ENCODE measurements around the gene CDK15. TPM values are rescaled to one million over a fixed set of nuclear protein-coding genes. Genes with fewer than 3 reads are reported as not detected.

The CDK15 gene
- polyA plus RNA-seq, 1 donor from 2014 or later, result not detected

DNA sequence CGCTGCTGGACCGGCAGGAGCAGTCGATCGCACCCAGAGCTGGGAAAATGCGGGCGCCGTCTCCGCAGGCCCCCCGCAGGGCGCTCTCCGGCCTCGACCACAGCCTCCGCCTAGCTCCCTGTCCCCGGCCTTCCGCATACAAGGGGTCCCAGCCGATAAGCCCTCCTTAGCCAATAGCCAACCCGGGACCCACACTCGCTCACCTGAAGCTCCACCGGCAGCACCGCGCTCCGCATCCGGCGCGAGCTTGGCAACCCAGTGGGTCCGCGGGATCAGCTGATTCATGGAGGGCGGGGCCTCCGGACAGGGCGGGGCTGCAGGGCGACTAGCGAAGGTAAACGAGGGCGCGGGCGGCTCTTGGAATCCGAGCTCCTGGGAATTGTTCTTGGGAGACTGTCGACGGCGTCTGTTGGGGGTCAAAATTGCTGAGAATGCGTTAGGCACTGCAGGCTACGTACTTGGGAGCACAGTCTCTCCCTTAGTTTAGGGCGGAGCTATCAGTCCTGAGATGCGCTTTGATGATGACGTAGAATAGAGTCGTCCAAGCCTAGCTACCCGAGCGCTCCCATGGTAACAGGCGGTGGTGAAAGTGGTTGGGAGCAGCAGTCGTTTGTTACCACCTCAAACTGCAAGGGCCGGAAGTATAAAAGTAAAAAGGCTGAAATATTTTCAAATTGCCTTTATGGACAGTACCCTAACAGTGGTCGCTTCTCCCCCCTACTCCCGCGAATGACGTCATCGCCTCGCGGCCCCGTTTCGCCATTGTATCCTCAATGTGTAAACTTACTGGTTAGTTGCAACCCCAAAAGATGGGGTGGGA lies 25.5 kb upstream of the CDK15 start, which contains the start of gene ALS2:
Gene ALS2 (minus strand): TSS at position 260 of the 820 bp plus-strand sequence. CDS start 12,048 bp downstream, outside the sequence.
- Mint-ChIP-seq H3K27me3 (peaks cover 8% of the 10 kb centered on the region), H3K4me3 (peak within 1 kb of the TSS; percentile 90 to 99 (median 97))

DNA sequence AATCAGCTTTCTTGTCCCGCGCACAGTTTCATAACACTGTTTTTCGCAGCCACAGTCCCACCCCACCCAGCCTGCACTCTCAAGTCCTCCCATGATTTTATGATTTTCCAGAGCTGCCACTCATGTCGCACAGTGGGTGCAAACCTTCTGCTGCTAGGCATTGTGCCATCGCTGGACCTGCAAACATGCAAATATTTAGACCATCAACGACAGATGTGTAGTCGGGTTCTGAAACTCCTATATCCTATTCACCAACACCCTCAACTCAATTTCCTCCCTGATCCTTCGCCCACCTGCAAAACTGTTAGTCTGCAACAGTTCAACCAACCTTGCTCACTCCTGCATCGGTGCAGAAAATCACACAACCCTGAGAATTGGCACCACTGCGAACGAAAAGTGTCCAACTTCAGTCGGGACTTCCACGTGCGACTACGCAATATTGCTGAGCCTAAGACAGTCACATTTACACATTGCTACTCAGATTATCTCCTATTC lies 24.7 kb upstream of the CDK15 start:
- Mint-ChIP-seq H3K4me3 (peak overlapping the region; percentile 90 to 99 (median 97)), H3K27ac (peak overlapping the region in 2 of 3 donors; percentile 70 to 99), H3K36me3 (no peaks in the 10 kb centered on the region), H3K4me1 (peaks cover 6 to 15% (median 9%) of the 10 kb centered on the region in 3 donors), H3K27me3 (peaks cover 8% of the 10 kb centered on the region), H3K9me3 (no peaks in the 10 kb centered on the region)

More for the DNA sequence above, 25.5 kb upstream of the CDK15 start, which contains the start of gene ALS2:
- peak within 1 kb of the TSS; percentile 70 to 99 (median 92) for H3K27ac Mint-ChIP-seq
- H3K36me3 Mint-ChIP-seq, result no peaks in the 10 kb centered on the region
- H3K9me3 Mint-ChIP-seq, result no peaks in the 10 kb centered on the region
- peaks cover 6 to 15% (median 9%) of the 10 kb centered on the region in 3 donors for H3K4me1 Mint-ChIP-seq

DNA sequence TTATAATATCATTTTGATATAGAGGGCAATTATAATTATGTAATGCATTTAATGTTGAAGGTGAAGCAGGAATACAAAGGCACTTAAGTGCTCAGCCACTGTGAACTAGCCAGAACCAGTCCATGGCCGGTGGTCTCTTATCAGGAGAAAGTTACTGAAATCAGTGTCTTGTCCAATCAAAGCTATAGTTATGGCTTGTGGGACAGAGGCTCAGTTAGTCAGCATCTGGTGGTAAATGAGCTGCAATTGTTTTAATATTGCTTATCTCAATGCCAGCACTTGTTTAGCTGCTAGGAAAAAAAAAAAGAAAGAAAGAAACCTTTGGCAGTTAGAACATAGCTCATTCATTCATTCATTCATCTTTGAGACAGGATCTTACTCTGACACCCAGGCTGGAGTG lies 21.8 kb upstream of the CDK15 start:
- H3K27me3 Mint-ChIP-seq, result peaks cover 12% of the 10 kb centered on the region
- no peaks in the 10 kb centered on the region for H3K9me3 Mint-ChIP-seq
- peaks cover 6 to 14% (median 9%) of the 10 kb centered on the region in 3 donors for H3K4me1 Mint-ChIP-seq
- H3K27ac Mint-ChIP-seq, result peak overlapping the region in 1 of 3 donors; percentile 25
- H3K4me3 Mint-ChIP-seq, result no peak overlapping the region
- H3K36me3 Mint-ChIP-seq, result peaks cover 2% of the 10 kb centered on the region

DNA sequence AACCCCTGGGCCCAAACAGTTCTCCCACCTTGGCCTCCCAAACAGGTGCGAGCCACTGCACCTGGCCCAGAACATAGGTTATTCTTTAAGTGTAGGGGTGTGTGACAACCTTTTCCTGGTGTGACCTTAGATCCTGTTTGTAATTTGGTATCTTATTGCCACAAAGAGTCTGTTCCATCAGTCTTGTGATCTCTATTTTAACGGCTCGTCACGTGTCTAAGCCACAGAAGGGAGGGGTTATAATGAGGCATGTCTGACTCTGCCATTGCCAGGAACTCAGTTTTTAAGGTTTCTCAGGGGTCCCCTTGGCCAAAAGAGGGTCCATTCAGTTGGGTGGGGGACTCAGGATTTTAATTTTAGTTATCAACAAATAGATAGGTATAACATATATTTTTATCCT lies 21.2 kb upstream of the CDK15 start:
- no peak overlapping the region for H3K27ac Mint-ChIP-seq
- H3K9me3 Mint-ChIP-seq, result no peaks in the 10 kb centered on the region
- peaks cover 2% of the 10 kb centered on the region for H3K36me3 Mint-ChIP-seq
- H3K4me3 Mint-ChIP-seq, result no peak overlapping the region
- peaks cover 12% of the 10 kb centered on the region for H3K27me3 Mint-ChIP-seq
- H3K4me1 Mint-ChIP-seq, result peaks cover 1 to 8% (median 4%) of the 10 kb centered on the region in 3 donors

DNA sequence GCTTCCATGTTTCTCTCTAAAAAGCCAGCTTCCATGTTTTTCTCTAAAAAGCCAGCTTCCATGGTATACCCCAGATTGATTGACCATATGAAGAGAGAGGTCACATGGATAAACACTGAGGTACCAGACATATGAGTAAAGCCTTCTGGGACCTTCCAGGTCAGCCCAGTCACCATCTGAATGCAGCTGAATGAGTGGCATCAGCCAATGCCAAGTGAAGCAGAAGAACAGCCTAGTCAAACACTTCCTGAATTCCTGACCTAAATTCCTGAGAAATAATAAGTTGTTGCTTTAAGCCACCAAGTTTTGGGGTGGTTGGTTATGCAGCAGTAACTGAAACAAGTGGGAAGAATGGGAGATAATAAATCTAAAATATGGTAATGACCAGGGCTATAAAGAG lies 19.9 kb upstream of the CDK15 start:
- H3K36me3 Mint-ChIP-seq, result peaks cover 2% of the 10 kb centered on the region
- H3K4me1 Mint-ChIP-seq, result peaks cover 0 to 5% (median 0%) of the 10 kb centered on the region in 3 donors
- H3K4me3 Mint-ChIP-seq, result no peak overlapping the region
- H3K27me3 Mint-ChIP-seq, result peaks cover 12% of the 10 kb centered on the region
- H3K9me3 Mint-ChIP-seq, result no peaks in the 10 kb centered on the region
- no peak overlapping the region for H3K27ac Mint-ChIP-seq

DNA sequence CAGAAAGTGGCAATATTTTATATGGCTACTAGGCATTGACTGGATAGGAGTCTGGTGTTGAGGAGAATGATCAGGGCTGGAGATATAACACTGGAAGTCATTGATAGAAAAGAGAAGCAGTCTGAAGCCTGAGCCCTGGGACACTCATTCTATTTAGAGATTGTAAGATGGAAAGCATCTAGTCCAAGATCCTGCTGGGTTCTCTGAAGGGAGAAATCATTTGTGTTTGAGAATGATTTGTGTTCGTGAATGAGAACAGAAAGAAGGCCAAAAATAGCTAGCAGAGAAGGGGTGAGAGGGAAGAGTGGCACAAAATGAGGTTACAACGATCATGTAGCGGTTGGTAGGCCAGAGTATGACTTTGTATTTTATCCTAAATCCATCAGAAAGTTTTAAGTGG lies 18.0 kb upstream of the CDK15 start:
- Mint-ChIP-seq H3K27ac (no peak overlapping the region), H3K27me3 (peaks cover 12% of the 10 kb centered on the region), H3K4me1 (no peaks in the 10 kb centered on the region), H3K4me3 (no peak overlapping the region), H3K36me3 (peaks cover 3% of the 10 kb centered on the region), H3K9me3 (no peaks in the 10 kb centered on the region)

DNA sequence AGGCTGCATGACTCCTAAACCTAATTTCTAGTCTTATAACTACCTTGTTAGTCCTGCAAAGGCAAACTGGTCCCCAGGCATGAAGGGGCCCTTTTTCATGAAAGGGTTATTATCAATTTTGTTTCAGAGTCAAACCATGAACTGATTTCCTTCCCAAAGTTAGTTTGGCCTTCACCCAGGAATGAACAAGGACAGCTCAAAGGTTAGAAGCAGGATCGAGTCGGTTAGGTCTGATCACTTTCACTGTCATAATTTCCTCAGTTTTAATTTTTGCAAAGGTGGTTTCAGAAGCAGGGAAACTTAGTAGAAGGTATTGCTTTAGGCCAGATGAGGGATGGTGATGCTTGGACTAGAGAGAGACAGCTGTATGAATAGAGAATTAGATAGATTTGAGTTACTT lies 16.9 kb upstream of the CDK15 start:
- peaks cover 9% of the 10 kb centered on the region for H3K27me3 Mint-ChIP-seq
- no peaks in the 10 kb centered on the region for H3K9me3 Mint-ChIP-seq
- no peak overlapping the region for H3K4me3 Mint-ChIP-seq
- peaks cover 3% of the 10 kb centered on the region for H3K36me3 Mint-ChIP-seq
- H3K27ac Mint-ChIP-seq, result no peak overlapping the region
- no peaks in the 10 kb centered on the region for H3K4me1 Mint-ChIP-seq

DNA sequence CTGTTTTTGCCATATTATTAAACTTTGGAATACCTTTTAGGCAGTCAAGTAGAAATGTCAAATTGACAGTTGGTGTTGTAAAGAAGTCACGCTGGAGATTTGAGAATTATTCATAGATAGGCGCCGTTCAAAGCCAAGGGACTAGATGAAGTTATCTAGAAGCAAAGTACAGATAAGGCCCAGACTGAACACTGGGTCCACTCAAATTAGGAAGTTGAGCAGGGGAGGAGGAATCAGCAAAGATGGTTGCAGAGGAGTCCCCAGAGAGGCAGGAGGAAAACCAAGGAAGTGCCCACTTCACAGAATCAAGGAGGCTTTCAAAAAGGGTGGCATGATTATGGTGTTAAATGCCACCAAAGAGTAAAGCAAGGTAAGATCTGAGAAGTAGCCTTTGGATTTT lies 16.0 kb upstream of the CDK15 start:
- Mint-ChIP-seq H3K4me3 (no peak overlapping the region), H3K9me3 (no peaks in the 10 kb centered on the region), H3K36me3 (peaks cover 3% of the 10 kb centered on the region), H3K4me1 (no peaks in the 10 kb centered on the region), H3K27ac (no peak overlapping the region), H3K27me3 (peaks cover 9% of the 10 kb centered on the region)

DNA sequence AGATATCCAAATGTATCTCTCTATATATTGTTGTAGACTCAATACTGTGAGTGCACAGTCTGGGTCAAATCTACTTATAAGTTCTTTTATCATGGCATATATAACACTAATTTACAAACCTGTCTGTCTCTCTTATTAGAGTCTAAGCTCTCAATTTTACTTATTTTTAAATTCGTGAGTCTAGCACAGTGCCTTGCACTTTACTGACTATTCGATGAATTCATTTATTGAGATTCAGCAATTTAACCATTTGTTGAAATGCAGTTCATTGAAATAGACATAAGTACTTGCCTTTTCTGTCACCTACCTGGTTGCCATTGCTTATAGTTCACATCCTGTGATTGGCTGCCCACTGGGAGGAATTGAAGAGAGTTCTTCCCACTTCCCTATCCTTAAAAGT lies 15.3 kb upstream of the CDK15 start:
- peaks cover 9% of the 10 kb centered on the region for H3K27me3 Mint-ChIP-seq
- no peaks in the 10 kb centered on the region for H3K9me3 Mint-ChIP-seq
- no peak overlapping the region for H3K27ac Mint-ChIP-seq
- no peak overlapping the region for H3K4me3 Mint-ChIP-seq
- peaks cover 3% of the 10 kb centered on the region for H3K36me3 Mint-ChIP-seq
- peaks cover 0 to 3% (median 0%) of the 10 kb centered on the region in 3 donors for H3K4me1 Mint-ChIP-seq

DNA sequence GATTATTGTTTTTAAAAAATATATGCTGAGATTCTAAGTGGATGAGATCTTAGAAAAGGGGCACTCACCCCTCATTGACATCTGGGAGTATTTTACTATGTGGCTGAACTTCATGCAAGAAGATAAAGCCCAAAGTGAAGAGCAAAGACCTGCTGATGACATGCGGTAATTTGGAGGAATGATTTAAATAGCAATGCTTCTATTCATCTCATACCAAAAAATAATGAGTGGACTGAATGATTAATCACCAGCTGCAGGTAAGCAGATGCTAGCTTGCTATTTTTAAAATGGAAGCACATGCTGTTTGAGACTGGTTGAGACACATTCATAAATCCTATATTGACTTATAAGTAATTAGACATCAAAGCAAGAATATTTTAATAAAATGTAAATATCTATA lies 12.7 kb upstream of the CDK15 start:
- no peak overlapping the region for H3K4me3 Mint-ChIP-seq
- H3K27me3 Mint-ChIP-seq, result peaks cover 4% of the 10 kb centered on the region
- H3K4me1 Mint-ChIP-seq, result peaks cover 0 to 3% (median 0%) of the 10 kb centered on the region in 3 donors
- H3K36me3 Mint-ChIP-seq, result peaks cover 1% of the 10 kb centered on the region
- no peaks in the 10 kb centered on the region for H3K9me3 Mint-ChIP-seq
- H3K27ac Mint-ChIP-seq, result no peak overlapping the region

DNA sequence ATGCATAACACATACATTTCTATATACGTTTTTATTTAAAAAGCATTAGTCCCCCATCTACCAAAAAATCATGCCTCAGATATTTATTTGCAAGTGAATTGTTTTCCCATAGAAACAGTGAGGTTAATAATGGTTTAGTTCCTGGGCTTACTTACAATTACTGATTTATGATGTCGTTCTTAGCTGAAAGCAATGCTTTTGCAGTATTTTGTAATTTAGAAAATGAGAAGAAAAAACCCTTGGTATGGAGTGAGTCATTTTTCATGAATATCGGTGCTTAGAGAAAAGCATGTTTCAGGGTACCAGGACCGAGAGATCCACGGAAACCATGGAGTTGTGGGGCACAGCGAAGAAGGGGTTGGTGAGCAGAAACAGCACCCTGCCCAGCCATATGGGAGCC lies 12.0 kb upstream of the CDK15 start:
- no peak overlapping the region for H3K27ac Mint-ChIP-seq
- H3K9me3 Mint-ChIP-seq, result no peaks in the 10 kb centered on the region
- peaks cover 4% of the 10 kb centered on the region for H3K27me3 Mint-ChIP-seq
- peaks cover 0 to 3% (median 0%) of the 10 kb centered on the region in 3 donors for H3K4me1 Mint-ChIP-seq
- H3K4me3 Mint-ChIP-seq, result no peak overlapping the region
- peaks cover 1% of the 10 kb centered on the region for H3K36me3 Mint-ChIP-seq

DNA sequence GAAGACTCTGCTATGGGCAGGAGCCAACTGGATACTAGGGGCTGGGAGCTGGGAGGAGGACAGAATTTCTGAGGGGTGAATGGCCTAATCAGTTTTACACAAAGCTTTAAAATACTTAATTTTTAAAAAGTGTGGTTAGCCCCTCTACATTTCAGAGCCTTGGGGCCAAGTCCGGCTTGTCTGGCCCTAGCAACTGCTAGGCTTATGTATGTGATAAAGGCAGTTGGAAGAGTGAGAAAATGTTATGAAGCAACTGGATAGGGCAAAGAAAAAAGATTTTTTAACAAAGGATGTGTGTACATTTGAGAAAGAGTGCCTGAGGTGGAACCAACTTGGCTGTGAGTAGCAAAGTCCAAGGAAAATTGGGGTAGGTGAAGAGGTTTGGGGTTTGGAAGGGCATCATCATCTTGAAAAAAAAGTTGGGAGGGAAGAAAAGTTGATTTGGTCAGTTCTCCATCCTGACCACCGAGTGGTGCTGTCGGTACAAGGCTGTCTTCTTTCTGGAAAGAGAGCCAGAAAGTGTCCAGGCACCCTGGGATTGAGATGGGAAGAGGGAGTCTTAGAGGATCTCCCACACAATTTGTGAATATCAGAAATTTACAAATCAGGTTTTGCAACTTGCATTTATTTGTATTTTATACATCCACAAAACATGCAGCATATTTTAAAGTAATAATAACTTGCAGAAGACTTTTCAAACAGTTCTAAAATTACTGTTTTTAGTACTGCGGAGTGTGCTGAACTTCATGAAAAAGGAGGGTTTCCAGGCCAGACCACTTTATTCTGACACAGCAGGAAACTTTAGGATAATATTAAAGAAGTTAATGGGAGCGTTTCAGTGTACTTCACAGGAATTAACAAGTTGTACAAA lies 10.5 kb upstream of the CDK15 start:
- Mint-ChIP-seq H3K27me3 (peaks cover 4% of the 10 kb centered on the region), H3K9me3 (no peaks in the 10 kb centered on the region), H3K4me3 (no peak overlapping the region), H3K36me3 (peaks cover 1% of the 10 kb centered on the region), H3K4me1 (peaks cover 0 to 3% (median 0%) of the 10 kb centered on the region in 3 donors), H3K27ac (peak overlapping the region in 1 of 3 donors; percentile 51)

DNA sequence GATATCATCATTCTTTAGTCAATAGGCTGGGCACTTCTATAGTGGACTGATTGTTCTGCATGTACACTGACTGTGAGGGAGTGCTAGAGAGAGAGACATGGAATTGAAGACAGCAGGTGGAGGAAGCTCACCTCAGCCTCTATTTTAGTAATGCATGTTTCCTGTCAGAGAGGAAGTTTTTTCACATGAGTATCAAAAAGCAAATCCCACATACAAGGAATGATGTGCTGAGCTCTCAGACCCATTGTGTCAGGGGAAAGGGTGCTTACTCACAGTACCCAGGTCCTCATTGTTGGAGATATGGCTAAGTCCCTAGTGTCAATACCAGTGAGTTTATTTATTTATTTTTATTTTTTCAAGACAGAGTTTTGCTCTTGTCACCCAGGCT lies 9.9 kb upstream of the CDK15 start:
- H3K9me3 Mint-ChIP-seq, result no peaks in the 10 kb centered on the region

DNA sequence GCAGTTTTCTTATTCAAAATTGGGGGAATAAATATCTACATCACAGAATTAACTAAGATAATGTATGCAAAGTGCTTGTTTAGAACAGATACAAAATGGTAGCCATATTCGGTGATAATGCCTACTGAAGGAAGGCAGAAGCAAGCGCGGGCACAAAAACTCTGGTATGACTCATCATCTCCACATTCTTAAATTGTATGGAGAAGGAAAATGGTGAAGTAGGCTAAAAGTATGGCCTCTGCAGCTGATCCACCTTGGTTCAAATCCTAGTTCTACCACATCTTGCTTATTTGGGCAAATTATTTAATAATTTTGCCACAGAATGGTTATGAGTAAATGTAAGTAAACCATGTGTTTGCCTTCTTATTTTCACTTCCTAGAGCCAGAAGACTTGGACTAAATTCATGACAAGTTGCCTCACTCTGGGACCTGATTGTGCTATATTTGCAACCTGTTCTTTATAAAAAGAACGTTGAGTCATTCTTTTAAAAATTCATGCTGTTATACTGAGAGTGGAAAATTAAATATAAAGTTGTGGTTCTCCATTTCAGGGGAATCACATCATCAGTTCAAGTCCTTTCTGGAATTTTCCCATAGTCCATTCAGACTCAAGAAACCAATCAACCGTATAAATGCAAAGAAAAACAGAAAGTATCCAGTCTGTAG lies 9.0 kb upstream of the CDK15 start:
- no peaks in the 10 kb centered on the region for H3K9me3 Mint-ChIP-seq
- peaks cover 0 to 3% (median 0%) of the 10 kb centered on the region in 3 donors for H3K4me1 Mint-ChIP-seq
- peak overlapping the region in 1 of 3 donors; percentile 39 for H3K27ac Mint-ChIP-seq
- H3K27me3 Mint-ChIP-seq, result peaks cover 6% of the 10 kb centered on the region
- H3K4me3 Mint-ChIP-seq, result no peak overlapping the region
- H3K36me3 Mint-ChIP-seq, result peaks cover 1% of the 10 kb centered on the region

More for the DNA sequence above, 9.9 kb upstream of the CDK15 start:
- Mint-ChIP-seq H3K27ac (no peak overlapping the region), H3K4me1 (peaks cover 0 to 3% (median 0%) of the 10 kb centered on the region in 3 donors), H3K36me3 (peaks cover 1% of the 10 kb centered on the region), H3K27me3 (peaks cover 4% of the 10 kb centered on the region), H3K4me3 (no peak overlapping the region)

Data from IgD-negative memory B cell (primary cell).